ENCODE measurements around the gene ADGB. TPM values are rescaled to one million over a fixed set of nuclear protein-coding genes. Genes with fewer than 3 reads are reported as not detected.
"Not testable (repeated sequence)": the region's sequence is repeated elsewhere in the genome, so short reads cannot be mapped to it uniquely, and the experiment has no call there.

ADGB gene
- polyA plus RNA-seq, 3 donors from 2014 or later, result not detected

GRCh38 chr6:146827216-146827928 is 228.6 kb downstream of the ADGB start:
- Mint-ChIP-seq H3K36me3 (no peaks in the 10 kb centered on the region), H3K27me3 (ENCODE audit: low read depth in 3 of 3) (no peaks in the 10 kb centered on the region), H3K27ac (no peak overlapping the region), H3K4me3 (no peak overlapping the region), H3K9me3 (peaks cover 0 to 8% (median 1%) of the 10 kb centered on the region in 6 donors), H3K4me1 (no peaks in the 10 kb centered on the region)
- no peak for DNase-seq

GRCh38 chr6:146829792-146830565 is 231.2 kb downstream of the ADGB start:
- Mint-ChIP-seq H3K27ac (no peak overlapping the region), H3K4me1 (no peaks in the 10 kb centered on the region)

GRCh38 chr6:146833157-146833556 is 234.4 kb downstream of the ADGB start:
- H3K27me3 Mint-ChIP-seq (ENCODE audit: low read depth in 3 of 3), result peaks cover 0 to 2% (median 2%) of the 10 kb centered on the region in 3 donors
- H3K27ac Mint-ChIP-seq, result no peak overlapping the region
- H3K36me3 Mint-ChIP-seq, result no peaks in the 10 kb centered on the region
- H3K4me3 Mint-ChIP-seq, result no peak overlapping the region
- H3K4me1 Mint-ChIP-seq, result no peaks in the 10 kb centered on the region
- DNase-seq, result no peak
- peaks cover 0 to 8% (median 4%) of the 10 kb centered on the region in 6 donors for H3K9me3 Mint-ChIP-seq

More at GRCh38 chr6:146829792-146830565, 231.2 kb downstream of the ADGB start:
- H3K9me3 Mint-ChIP-seq, result peaks cover 0 to 8% (median 4%) of the 10 kb centered on the region in 6 donors
- peaks cover 0 to 2% (median 2%) of the 10 kb centered on the region in 3 donors for H3K27me3 Mint-ChIP-seq (ENCODE audit: low read depth in 3 of 3)
- no peaks in the 10 kb centered on the region for H3K36me3 Mint-ChIP-seq
- no peak overlapping the region for H3K4me3 Mint-ChIP-seq
- no peak for DNase-seq

GRCh38 chr6:146840216-146840615 is 241.4 kb downstream of the ADGB start:
- Mint-ChIP-seq H3K4me1 (no peaks in the 10 kb centered on the region), H3K9me3 (peaks cover 0 to 7% (median 0%) of the 10 kb centered on the region in 6 donors), H3K27me3 (ENCODE audit: low read depth in 3 of 3) (peaks cover 0 to 2% (median 0%) of the 10 kb centered on the region in 3 donors), H3K27ac (no peak overlapping the region), H3K4me3 (no peak overlapping the region), H3K36me3 (no peaks in the 10 kb centered on the region)
- DNase-seq, result no peak

- Mint-ChIP-seq H3K27me3 (ENCODE audit: low read depth in 3 of 3) (peaks cover 0 to 2% (median 0%) of the 10 kb centered on the region in 3 donors), H3K36me3 (no peaks in the 10 kb centered on the region), H3K4me1 (no peaks in the 10 kb centered on the region), H3K27ac (no peak overlapping the region), H3K4me3 (no peak overlapping the region), H3K9me3 (peaks cover 0 to 7% (median 0%) of the 10 kb centered on the region in 6 donors)
- DNase-seq, result no peak
These were observed 241.9 kb downstream of the ADGB start for GRCh38 chr6:146840641-146841040.

GRCh38 chr6:146847426-146847825 is 248.7 kb downstream of the ADGB start:
- DNase-seq, result no peak
- no peak overlapping the region for H3K4me3 Mint-ChIP-seq
- no peak overlapping the region for H3K27ac Mint-ChIP-seq
- peaks cover 0 to 8% (median 5%) of the 10 kb centered on the region in 3 donors for H3K27me3 Mint-ChIP-seq (ENCODE audit: low read depth in 3 of 3)
- H3K36me3 Mint-ChIP-seq, result no peaks in the 10 kb centered on the region
- H3K4me1 Mint-ChIP-seq, result peaks cover 16 to 17% of the 10 kb centered on the region in 2 donors
- H3K9me3 Mint-ChIP-seq, result peaks cover 0 to 2% (median 0%) of the 10 kb centered on the region in 6 donors

GRCh38 chr6:146850238-146850896 is 251.6 kb downstream of the ADGB start:
- Mint-ChIP-seq H3K4me3 (no peak overlapping the region), H3K27me3 (ENCODE audit: low read depth in 3 of 3) (peaks cover 0 to 11% (median 6%) of the 10 kb centered on the region in 3 donors), H3K9me3 (peaks cover 0 to 4% (median 0%) of the 10 kb centered on the region in 6 donors), H3K36me3 (no peaks in the 10 kb centered on the region), H3K4me1 (peaks cover 21 to 23% of the 10 kb centered on the region in 2 donors), H3K27ac (no peak overlapping the region)
- DNase-seq, result no peak

GRCh38 chr6:146850981-146851380 is 252.2 kb downstream of the ADGB start:
- DNase-seq, result no peak
- peak overlapping the region in 1 of 5 donors; percentile 18 for H3K4me3 Mint-ChIP-seq
- peaks cover 21 to 23% of the 10 kb centered on the region in 2 donors for H3K4me1 Mint-ChIP-seq
- no peaks in the 10 kb centered on the region for H3K36me3 Mint-ChIP-seq
- H3K27me3 Mint-ChIP-seq (ENCODE audit: low read depth in 3 of 3), result peaks cover 0 to 11% (median 6%) of the 10 kb centered on the region in 3 donors
- H3K9me3 Mint-ChIP-seq, result peaks cover 0 to 4% (median 0%) of the 10 kb centered on the region in 6 donors
- no peak overlapping the region for H3K27ac Mint-ChIP-seq

GRCh38 chr6:146851837-146852236 is 253.1 kb downstream of the ADGB start:
- H3K9me3 Mint-ChIP-seq, result peaks cover 0 to 4% (median 0%) of the 10 kb centered on the region in 6 donors
- H3K4me3 Mint-ChIP-seq, result peak overlapping the region in 2 of 5 donors; percentile 40 to 46
- peak; percentile 23 to 52 (median 43) for DNase-seq
- peaks cover 0 to 11% (median 9%) of the 10 kb centered on the region in 3 donors for H3K27me3 Mint-ChIP-seq (ENCODE audit: low read depth in 3 of 3)
- H3K27ac Mint-ChIP-seq, result peak overlapping the region in 2 of 6 donors; percentile 18 to 49
- peaks cover 21 to 23% of the 10 kb centered on the region in 2 donors for H3K4me1 Mint-ChIP-seq
- no peaks in the 10 kb centered on the region for H3K36me3 Mint-ChIP-seq

- H3K4me3 Mint-ChIP-seq, DNase-seq, H3K9me3 Mint-ChIP-seq, H3K36me3 Mint-ChIP-seq, H3K27ac Mint-ChIP-seq: not testable (repeated sequence)
- H3K4me1 Mint-ChIP-seq, result peaks cover 23 to 25% of the 10 kb centered on the region in 2 donors
- peaks cover 0 to 13% (median 9%) of the 10 kb centered on the region in 3 donors for H3K27me3 Mint-ChIP-seq (ENCODE audit: low read depth in 3 of 3)
These were observed 255.9 kb downstream of the ADGB start for GRCh38 chr6:146854521-146855255.

- Mint-ChIP-seq H3K36me3 (no peaks in the 10 kb centered on the region), H3K4me3 (no peak overlapping the region)
These were observed 257.1 kb downstream of the ADGB start for GRCh38 chr6:146855889-146856288.

GRCh38 chr6:146856296-146856695 is 257.5 kb downstream of the ADGB start:
- peaks cover 0 to 2% (median 0%) of the 10 kb centered on the region in 6 donors for H3K9me3 Mint-ChIP-seq
- H3K4me1 Mint-ChIP-seq, result peaks cover 18 to 20% of the 10 kb centered on the region in 2 donors
- H3K27me3 Mint-ChIP-seq (ENCODE audit: low read depth in 3 of 3), result peaks cover 0 to 9% (median 7%) of the 10 kb centered on the region in 3 donors
- no peak overlapping the region for H3K4me3 Mint-ChIP-seq
- H3K27ac Mint-ChIP-seq, result no peak overlapping the region
- no peak for DNase-seq
- no peaks in the 10 kb centered on the region for H3K36me3 Mint-ChIP-seq

More at GRCh38 chr6:146855889-146856288, 257.1 kb downstream of the ADGB start:
- Mint-ChIP-seq H3K27ac (no peak overlapping the region), H3K27me3 (ENCODE audit: low read depth in 3 of 3) (peaks cover 0 to 9% (median 7%) of the 10 kb centered on the region in 3 donors), H3K4me1 (peaks cover 22 to 23% of the 10 kb centered on the region in 2 donors), H3K9me3 (peaks cover 0 to 4% (median 0%) of the 10 kb centered on the region in 6 donors)
- DNase-seq, result no peak
